NCI-H2107 treated with DMSO at 0.1 percent for 48 hours (cell line): ENCODE measurements around the gene CCDC92B.

ENCODE experiments used
- DNase-seq: peaks from one replicate; lab custom pipeline; 2025; ENCODE audit not compliant: unreplicated experiment; lab: John Stamatoyannopoulos, UW

Gene CCDC92B

DNA sequence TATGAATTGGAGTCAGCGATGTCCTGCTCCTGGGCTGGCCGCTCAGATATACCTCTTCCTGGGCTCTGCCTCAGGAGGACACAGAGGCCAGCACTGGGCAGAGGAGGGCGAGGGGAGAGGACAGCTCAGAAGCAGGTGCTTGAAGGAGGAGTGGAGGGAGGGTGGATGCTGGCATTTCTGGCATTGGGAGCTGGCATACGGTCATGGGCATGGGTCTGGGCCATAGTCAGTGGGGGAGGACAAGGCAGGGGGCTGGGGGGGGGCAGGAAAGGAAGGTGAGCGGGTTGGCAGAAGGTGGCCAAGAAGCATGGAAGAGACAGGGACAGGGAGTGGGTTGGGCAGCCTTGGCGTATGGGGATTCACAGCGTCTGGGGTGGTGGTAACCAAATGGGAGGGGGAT, 30.1 kb upstream of the CCDC92B start:
- DNase-seq = no peak

DNA sequence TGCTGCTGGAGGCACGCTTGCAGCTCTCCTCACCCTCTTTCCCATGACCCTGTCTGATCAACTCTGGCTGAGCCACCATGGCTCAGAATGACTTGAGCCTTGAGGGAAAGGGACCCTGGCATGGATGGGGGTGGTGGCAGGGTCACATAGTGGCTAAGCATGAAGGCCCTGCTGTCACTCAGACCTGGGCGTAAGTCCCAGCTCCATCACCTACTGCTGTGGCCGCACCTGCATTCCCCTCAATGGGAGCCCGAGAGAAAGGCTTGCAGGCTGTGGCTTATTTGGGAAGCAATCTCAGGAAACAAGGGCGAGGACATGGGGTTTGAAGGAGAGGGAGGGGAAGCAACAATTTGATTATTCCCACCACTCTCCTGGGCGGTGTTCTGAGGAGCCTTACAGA, 29.0 kb upstream of the CCDC92B start:
- DNase-seq = no peak

DNA sequence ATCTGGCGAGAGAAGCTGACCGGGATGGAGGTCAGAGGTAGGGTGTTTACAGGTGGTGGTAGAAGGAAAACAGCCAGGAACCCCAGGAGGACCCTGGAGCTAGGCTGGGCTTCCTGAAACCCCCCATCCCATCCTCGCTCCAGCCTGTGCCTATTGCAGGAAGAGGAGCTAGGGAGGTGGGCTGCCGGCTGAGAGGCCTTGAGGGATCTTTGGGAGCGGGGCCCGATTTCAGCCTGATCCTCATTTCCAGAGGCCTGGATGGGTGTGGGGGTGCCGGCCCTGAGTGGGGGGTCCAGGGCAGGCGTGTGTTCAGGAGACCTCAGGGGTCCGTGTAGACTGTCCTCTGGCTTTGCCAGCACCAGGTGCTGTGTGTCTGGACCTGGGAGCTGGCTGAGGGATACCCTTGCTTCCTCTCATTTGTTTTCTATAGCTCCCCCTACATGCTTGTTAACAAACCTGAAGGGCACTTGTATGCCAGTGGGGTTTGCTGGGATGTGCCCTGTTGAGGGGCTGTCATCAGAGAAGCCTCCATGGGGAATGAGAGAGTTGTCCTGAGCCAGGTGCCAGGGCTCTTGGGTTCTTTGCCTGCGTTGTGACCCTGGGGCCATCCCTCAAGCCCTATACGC, 27.9 kb upstream of the CCDC92B start:
- DNase-seq = no peak

DNA sequence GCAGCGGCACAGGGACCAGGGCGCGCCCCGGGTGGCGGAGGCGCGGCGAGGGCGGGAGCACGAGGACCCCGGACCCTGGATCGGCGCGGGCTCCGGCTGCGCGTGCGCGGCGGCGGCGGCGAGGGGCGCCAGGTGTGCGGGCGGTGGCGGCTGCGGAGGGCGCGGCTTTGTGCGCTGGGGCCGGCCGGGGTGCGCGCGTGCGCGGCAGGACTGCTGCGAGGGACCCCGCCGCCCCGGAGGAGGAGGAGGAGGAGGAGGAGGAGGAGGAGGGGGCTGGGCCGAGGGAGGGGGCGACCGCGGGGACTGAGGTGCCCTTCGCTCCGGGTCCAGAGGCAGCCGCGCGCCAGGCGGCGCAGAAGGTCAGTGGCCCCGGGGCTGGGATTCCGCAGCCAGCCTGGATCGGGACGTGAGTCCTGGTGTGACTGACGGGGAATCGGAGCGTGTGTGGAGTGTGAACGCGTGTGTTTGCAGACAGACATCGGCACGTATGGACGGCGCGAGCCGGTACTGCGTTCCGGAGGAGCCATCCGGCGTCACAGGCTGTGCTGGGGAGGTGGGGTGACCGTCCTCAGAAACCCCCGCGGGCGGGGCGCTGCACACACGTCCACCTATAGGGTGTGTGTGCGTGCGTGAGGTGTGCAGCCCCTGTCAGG, 27.3 kb upstream of the CCDC92B start:
- no peak for DNase-seq

DNA sequence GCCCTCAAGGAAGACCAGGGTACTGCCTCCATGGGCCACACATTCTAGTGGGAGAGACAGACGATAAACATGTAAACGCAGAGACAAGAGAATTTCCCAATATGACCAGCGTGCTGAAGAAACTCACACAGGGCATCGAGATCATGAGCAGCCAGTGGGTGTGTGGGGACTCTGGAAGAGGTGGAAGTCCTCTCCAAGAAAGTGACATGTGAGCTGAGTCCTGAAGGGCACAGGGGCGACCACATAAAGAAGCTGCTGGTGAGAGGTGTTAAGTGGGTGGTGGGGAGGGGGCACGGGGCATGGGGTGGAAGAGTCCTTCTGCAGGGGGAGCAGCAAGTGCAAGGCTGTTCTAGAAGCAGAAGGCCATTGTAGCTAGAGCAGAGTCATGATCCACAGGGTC, 25.8 kb upstream of the CCDC92B start:
- no peak for DNase-seq

DNA sequence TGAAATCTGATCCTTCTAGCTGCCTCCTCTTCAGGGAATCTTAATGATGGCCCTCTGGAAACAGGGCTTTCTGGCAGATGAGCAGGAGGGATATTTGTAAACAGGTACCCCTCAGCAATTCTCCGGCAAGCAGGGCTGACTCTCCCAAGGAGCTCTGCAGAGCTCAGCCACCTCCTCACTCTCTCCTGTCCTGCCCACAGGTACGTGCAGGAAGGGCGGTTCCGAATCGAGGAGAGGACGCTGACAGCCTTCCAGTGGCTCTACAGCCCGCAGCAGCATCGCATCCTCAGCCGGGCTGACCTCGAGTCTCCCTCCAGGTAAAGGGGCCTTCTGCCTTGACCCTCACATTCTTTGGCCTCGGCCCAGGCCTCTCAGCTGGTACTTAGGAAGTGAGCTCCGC, 20.7 kb upstream of the CCDC92B start:
- no peak for DNase-seq

DNA sequence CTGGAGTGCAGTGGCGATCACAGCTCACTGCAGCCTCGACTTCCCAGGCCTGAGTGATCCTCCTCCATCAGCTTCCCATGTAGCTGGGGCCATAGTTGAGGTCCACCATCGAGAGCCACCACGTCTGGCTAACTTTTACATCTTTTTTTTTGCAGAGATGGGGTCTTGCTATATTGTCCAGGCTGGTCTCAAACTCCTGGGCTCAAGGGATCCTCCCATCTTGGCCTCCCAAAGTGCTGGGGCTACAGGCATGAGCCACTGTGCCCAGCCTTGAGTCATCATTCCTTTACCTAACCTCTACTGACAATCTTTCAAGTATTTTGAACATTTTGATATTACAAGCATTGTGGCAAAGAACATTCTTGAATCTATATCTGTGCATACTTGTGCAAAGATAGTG, 9.4 kb upstream of the CCDC92B start:
- DNase-seq = no peak

DNA sequence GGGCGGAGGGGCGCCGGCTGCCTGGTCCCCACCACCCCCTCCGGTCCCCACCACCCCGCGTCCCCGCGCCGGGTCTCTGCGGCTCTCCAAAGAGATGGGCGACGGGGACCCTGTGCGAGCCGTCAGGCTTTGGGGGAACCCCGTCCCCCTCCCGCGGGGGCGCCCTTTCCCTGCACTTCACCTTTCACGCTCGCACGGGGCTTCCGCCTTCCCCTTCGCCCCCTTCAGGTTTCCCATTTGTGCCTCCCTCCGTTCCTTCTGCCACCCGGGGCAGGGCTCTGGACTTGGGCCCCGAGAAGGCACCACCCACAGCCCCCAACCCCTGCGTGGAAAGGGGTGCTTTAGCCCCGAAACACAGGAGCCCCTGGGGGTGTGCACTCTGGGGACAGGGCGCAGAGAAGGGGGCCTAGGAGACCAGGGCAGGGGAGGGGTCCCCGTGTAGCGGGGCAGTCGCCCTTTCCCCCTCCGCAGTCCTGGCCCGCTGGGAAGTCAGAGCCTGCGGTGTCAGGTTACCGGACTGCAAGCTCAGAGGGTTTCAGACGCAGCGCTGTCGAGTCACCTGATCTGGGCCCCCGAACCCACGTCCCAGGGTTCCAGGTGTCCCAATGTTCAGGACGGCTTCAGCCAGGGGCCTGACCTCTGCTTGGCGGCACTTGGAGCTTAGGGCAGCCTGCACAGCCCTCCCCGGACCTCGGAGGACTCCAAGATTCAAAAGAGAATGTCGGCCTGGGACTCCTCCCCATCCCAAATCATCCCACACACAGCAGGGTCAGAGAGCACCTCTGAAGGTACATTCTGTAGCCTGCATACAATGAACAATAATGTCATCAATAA, 6.7 kb upstream of the CCDC92B start:
- no peak for DNase-seq

DNA sequence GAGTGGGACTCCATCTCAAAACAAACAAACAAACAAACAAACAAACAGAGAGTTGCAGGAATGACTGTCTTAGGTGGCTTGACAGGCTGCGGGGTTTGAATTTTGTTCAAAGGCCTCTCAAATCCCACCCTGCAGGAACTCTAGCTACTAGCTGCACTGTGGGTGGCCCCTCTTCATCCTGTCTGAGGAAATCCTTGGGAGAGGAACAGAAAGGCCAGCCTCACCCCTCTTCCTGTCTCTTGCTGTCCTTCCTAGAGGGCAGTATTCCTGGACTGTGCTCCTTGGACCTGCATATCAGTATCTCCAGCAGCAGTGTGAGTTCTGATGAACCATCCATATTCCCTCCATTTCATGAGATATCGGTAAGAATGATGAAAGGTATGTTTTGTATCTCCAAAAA, 2.0 kb upstream of the CCDC92B start:
- no peak for DNase-seq

DNA sequence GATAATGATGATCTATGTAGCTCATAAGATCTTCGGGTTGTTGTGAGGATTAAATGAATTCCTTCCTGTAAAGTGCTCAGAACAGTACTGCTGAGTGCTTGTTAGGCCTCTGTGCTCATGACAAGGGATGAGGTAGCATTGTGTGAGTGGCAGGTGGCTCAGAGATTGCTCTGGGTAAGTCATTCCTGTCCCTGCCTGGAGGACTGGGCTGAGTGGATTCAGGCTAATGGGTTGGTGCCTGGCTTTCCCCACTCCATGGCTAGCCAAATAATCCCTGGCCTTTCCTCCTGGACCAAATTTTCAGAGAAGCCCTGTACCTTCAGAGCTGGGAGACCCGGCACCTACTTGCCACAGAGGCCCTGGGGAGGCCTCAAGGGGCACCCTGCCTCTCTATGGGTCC, 1.3 kb upstream of the CCDC92B start:
- DNase-seq = no peak

DNA sequence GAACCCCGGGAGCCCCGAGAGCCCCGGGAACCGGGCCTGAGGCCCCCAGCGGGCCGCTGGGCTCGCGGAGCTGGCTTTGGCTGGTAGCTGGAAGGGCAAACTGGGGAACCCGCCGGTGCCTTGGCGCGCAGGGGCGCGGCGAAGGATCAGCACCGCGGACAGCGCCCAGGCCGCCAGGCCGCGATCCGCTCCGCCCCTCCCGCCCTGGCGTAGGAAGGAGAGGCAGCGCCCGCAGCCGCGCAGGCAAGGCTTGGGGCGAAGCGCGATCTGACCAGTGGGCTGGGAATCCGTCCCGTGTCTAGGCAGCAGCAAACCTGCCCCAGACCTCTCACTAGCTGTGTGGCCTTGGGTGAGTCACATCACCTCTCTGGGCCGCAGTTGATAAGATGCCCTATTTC, 331 bp upstream of the CCDC92B start:
- DNase-seq = no peak

DNA sequence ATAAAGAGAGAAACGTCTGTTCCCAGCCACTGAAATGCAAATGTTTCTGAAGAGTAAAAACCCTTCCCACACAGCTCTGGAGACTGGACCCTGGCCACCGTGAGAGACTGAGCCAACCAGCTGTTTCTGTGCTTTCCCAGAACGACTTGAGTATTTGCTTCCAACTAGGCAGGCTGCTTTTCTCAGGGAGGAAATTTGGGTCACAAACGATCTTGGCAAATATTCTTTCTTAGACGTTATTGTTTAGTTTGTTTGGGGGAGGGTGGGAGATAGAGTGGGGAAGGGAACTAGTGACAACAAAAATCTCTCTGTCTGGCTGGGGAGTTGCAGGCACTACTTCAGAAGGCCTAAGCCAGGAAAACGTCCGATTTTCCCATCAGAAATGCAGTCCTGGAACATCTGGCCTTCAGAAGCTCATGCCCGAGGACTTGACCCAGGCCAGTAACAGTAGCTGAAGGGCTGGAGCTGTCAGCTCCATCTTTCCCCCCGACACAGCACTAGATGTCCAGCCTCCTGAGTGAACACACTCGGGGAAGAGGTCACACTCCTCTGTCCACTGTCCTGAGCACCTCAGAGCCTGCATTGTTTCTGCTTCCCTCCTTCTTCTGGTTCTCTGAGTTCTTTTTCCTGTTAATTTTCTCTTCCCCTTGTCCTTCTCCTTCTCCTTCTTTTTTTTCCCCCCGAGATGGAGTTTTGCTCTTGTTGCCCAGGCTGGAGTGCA, 4.0 kb downstream of the CCDC92B start:
- DNase-seq = no peak

DNA sequence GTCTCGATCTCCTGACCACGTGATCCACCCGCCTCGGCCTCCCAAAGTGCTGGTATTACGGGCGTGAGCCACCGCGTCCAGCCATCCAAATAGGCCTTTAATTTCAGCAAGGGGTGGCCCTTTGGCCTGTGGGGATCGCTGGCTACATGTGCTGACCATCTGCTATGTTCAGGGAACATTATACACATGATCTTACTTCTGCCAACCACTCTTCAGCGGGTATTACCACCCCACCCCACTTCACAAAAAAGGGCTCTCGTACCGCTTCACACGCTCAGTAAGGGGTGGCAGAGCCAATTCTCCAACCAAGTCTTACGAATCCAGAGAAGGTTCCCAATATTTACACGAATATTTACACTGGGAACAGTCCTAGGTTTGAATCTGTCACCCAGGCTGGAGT, 11.8 kb downstream of the CCDC92B start:
- DNase-seq = no peak

DNA sequence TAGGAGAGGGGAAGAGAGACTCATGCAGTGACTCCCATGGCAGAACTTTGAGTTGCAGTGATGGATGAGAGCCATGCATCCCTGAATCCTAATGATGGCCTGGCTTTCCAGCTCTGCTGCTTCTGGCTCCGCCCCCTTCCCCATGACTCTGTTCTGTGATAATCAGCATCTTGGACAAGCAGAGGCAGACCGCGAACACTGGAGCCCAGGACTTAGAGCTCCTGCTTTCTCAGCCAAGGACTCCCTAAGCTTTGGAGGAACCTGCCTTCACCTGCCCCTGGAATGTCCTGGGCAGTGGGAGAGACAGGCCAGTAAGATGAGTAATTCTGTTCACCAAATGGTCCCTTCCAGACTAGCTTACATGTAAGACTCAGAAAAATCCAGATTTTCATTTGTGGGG, 12.5 kb downstream of the CCDC92B start:
- no peak for DNase-seq

DNA sequence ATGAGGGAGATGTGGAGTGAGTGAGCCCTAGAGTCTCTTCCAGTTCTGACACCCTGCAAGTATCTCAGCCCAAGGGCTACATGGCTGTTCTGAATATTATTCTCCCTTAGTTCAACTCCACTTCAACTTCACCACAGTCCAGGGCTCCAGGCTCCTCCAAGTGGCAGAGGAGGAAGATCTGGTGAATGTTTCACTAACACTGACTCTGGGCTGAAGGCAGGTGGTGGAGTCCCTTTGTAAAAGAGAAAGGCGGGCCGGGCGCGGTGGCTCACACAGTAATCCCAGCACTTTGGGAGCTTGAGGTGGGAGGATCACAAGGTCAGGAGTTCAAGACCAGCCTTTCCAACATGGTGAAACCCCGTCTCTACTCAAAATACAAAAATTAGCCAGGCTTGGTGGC, 13.6 kb downstream of the CCDC92B start:
- no peak for DNase-seq

DNA sequence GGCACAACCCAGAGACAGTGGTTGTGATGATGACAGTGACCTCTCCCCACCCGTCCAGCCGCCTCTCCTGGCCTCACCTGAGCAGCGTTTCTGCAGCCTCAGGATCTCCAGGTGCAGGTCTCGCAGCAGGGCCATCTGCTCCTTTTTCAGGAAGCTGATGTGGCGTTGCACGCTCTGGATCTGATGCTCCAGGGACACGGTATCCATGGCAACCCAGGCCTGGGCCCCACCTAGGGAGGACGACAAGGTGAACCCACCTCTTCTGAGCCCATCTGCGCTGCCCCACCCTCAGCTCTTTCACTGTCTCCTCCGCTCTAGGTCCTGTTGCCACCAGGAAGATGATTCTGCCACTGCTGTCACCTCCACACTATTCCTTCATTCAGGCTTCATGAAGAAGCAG, 14.5 kb downstream of the CCDC92B start:
- no peak for DNase-seq

DNA sequence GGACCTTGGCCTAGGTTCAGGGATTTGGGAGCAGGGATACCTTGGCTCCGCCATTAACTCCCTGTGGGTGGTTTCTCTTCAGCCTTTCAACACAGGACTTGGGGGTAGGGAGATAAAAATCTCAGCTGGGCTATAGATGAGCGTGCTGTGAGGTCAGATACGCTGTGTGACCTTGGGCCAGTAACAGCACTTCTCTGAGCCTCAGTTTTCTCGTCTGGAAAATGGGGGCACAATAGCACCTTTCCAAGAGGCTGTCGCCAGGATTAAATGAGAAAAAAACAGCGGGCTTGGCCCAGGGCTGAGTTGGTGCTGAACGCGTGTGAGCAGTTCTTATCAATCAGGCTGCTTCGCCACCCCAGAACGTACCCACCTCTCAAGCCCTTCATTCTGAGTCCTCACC, 17.6 kb downstream of the CCDC92B start:
- no peak for DNase-seq

DNA sequence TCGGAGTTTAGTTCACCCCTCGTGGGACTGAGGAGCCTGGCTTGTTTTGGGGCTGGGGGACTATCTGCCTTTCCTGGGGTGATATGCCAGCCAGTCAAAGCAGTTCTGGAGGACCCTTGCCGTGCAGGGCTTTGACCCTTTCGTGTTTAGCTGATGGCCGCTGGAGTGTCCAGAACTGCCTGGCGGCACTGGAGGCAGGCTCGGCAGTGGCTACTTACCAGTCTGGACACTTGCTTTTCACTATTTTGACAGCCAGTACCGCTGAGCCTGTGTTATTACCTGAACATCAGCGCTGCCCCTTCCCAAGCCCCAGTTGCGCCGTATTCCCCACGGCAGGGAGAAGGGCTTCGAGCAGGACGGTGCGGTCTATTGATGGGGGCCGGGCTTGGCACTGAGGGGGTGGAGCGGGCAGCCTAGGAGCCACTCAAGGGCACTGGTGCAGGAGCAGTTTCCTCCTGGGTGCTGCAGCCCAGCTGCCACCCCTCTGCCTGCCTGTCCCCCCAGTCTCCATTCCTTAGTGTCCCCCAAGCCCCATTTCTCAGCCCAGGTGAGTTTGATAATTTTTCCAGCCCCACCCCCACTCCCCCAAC, 18.6 kb downstream of the CCDC92B start:
- no peak for DNase-seq

DNA sequence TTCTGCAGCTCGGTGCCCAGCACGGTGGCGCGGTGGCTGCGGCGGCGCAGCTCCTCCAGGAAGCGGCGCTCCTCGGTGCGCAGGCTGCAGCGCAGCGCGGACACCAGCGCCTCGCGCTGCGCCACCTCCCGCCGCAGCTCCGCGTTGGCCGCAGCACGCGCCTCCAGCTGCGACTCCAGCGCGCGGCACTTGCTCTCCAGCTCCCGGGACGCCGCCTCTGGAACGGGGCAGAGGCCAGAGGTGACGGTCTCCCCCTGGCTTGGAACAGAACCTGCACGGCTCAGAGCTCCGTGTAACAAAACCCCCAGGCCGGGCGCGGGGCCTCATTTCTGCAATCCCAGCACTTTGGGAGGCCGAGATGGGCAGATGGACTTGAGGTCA, 24.7 kb downstream of the CCDC92B start:
- no peak for DNase-seq

DNA sequence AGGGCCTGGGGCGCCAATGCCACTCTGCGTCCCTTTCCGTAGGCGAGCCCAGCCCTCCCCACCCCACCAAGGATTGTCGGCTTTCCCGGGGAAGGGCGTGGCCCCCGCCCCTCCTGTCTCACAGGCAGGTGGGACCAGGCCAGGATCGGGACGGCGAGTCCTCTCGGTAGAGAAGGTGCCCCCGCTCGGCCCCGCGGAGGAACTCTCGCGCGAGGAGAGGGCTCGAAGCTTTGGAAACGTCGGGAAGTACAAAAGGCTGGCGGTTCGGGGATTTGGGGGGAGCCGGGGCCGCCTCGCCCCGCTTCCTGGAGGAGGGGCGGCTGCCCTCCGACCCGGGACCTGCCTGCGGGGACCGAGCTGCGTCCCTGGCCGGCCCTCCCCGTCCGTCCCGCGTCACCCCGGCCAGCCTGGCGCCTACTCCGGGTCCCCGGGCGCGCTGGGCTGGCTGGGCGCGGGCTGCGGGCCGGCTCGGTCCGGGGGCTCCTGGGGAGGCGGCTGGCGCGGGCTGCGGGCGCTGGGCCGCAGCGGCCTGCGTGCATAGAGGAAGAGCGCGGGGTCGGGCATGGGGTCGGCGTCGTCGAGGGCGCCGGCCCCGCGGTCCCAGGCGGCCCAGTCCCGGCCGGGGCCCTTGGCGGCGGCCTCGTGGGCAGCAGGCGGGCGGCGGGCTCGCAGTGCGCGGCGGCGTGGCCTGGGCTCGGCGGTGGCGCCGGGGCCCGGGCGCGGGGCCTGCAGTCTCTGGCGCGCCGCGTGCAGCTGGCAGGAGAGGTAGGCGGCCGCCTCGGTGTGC, 25.3 kb downstream of the CCDC92B start:
- DNase-seq = no peak
